Activated naive CD4-positive, alpha-beta T cell treated with anti-CD3 and anti-CD28 coated beads, Interleukin-2, amount 50 U/mL, for 16 hours (primary cell): ENCODE data around the gene CHRNA3.
A peak's percentile ranks its signal among the peaks of the same experiment; 100 is the strongest.
"Not testable (repeated sequence)": the region's sequence is repeated elsewhere in the genome, so short reads cannot be mapped to it uniquely, and the experiment has no call there.

Source experiments
- DNase-seq: peaks from one replicate; pipeline ENCODE4 v3.0.0-alpha.2; 2020

The CHRNA3 gene

DNA sequence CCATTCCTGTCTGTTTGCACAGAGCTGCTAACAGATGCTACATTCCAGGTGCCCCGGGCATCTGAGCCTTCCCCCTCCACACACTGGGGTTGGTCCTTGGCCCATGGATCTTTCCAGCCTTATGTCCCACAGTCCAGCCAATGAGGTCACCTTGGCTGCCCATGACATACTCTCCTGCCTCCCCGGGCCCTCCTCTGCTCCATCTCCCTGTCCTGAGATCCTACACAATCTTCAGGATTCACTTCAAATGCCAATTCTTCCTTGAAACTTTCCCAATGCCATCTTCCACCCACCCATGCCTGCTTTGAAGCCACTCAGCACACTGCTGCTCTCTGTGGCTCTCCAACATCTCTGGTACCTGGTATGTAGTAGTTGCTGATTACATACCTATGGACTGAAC lies 4.3 kb downstream of the CHRNA3 start:
- DNase-seq: no peak

DNA sequence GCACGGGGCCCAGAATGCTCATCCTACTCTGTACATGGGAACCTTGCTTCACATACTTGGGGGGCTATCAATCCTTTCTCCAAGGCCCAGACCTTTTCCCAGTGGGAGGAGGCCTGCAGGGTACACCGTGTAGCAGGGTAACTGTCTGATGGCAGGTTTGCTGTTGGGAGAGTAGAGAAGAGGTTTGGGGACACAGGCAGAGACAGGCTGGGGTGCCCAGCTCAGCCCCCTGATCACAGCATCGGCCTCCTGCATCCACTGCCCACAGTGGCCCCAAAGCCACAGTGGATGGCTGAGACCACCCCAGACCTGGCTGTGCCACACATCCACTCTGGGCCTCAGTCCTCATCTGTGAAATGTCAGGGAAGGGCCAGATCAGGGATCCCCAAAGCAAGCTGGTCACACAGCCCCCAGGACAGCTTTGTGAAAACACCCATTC lies 5.6 kb downstream of the CHRNA3 start:
- no peak for DNase-seq

DNA sequence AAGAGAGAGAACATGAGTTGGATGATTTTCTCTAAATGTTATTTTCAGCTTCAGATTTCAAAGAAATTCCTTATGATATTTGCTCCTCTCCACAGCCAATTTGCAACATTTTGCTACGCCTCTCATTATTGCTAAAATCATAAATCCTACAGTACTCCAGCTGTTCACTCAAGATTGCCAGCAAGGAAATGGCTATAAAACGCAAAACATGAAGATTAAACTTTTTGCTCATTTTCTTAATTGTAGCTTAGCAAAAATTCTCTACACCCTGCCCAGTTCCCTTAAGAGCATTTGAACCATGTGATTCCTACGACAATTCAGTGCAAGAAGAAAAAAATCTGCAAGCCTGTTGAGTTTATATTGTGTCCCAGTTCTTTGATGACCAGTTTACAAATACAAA lies 6.8 kb downstream of the CHRNA3 start:
- DNase-seq: no peak

DNA sequence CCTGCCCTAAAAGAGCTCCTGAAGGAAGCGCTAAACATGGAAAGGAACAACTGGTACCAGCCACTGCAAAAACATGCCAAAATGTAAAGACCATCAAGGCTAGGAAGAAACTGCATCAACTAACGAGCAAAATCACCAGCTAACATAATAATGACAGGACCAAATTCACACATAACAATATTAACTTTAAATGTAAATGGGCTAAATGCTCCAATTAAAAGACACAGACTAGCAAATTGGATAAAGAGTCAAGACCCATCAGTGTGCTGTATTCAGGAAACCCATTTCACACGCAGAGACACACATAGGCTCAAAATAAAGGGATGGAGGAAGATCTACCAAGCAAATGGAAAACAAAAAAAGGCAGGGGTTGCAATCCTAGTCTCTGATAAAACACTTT lies 11.2 kb downstream of the CHRNA3 start:
- DNase-seq: not testable (repeated sequence)

DNA sequence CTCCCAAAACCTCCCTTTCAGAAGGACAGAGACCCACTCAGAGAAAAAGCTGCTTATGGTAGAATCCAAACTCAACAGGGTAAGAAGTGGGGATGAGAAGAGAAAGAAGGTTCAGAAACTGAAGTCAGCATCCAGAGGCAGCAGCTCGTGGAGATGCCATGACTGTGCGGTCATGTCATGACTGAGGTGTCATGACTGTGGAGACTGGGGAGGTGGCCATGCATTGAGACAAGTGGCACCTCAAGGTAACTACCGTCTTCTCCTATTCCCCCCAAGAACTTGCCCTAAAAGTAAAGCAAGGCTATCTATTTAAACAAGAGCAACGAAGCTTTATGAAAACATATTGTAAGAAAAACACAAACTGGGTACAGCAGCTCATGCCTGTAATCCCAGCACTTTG lies 15.1 kb downstream of the CHRNA3 start:
- DNase-seq: no peak

DNA sequence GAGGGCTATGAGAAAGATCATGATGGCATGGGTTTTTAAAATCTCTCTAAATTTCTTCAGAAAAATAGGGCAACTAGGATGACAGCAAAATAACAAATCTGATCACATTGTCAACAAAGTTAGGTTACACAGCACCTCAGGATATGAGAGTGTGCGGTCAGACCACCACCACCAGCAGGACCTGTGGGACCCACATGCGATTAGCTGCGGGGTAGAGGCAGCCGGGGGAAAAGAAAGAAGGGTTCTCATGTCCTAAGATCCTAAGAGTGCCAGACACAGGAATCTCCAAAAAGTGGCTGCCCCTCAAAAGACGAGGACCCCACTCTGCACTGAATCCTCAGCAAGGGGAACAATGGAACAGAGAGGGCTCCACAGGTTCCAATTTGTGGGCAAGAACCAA lies 15.6 kb downstream of the CHRNA3 start:
- DNase-seq: no peak

DNA sequence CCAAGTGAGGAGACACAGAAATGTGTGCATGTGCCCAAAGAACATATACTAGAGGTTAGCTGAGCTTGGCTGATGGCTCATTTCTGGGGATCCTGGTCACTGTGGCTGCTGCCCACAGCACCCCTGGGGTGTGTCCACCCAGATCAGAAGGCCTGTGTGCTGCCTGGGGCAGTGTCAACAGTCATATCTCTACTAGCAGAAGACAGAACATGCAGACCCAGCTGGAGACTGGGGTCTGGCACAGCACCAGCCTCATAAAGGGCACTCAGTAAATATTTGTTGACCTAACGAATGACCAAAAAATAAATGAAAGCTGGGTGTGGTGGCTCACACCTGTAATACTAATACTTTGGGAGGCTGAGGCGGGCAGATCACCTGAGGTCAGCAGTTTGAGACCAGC lies 16.4 kb downstream of the CHRNA3 start:
- no peak for DNase-seq

DNA sequence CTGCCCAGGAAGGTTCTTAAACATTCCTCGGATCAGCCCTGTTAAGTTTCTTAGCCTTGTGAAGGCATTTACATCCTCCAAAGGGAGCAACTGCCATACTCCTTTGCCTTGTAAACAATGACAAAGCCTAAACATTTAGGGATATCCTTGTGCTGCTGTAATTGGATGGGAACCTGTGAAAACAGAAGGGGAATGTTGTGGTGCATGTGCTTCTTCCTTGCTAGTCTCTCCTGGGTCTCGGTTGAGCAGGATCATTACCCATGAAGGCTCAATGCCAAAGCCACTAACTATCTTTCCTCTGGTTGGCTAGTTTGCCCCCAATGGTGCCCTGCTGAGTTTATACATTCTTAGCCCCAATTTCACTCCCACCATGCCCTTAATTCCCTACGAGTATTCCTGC lies 17.3 kb downstream of the CHRNA3 start:
- DNase-seq: no peak

DNA sequence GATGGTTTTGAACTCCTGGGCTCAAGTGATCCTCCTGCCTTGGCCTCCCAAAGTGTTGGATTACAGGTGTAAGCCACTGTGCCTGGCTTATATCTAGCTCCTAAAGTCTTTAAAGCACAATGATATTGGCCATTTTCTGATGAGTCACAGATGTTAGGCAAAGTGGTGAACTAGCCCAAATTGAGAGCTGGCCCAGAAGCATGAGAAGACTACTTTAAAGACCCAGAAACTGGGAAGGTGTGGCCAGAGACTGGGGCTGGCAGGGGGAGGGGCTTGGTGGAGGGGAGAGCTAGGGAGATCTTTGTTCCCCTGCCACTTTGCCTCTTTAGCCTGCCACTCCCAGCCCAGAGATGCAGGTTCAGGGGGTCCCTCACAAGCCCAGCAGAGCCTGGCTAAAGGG lies 21.6 kb downstream of the CHRNA3 start:
- no peak for DNase-seq

DNA sequence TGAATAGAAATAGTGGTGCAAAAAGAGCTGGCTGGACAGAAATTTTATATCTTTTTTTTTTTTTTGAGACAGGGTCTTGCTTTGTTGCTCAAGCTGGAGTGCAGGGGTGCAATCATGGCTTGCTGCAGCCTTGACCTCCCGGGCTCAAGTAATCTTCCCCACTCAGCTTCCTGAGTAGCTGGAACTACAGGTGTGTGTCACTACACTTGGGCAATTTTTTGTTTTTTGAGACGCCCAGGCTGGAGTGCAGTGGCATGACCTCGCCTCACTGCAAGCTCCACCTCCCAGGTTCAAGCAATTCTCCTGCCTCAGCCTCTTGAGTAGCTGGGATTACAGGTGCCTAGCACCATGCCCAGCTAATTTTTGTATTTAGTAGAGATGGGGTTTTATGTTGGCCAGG lies 22.4 kb downstream of the CHRNA3 start:
- no peak for DNase-seq

DNA sequence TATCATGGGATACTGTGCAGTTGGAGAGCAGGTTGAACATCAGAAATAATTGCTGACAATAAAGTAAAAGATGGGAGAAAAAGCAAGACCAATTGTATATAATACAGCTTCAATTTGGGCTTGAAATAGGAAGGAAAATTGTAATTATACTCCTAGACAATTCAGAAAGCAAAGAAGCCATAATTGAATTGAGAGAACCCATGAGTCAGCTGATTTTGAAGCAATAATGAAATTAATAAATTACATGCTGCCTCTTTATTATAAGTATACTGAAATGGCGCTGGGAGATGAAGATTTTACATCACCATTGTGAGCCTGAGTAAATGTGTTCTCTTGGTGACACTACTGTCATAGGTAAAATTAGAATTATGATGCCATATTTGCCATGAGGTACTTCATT lies 23.2 kb downstream of the CHRNA3 start:
- no peak for DNase-seq

DNA sequence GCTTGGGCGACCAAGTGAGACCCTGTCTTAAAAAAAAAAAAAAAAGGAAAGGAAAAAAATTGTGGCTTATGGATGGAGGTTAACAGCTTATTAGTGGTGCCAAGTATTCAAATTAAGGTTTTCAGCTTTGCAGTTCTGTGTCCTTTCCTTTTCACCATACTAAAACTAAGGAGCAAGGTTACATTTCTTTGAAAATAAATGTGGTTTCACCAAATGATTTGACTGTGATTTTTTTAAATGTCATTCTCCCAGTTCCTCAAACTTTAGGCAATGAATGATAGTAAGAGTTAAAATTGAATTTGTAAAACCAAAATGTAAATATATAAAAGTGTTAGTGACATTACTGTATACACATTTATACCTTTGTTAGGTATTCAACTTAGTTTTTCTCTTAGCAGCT lies 45.9 kb downstream of the CHRNA3 start:
- no peak for DNase-seq

DNA sequence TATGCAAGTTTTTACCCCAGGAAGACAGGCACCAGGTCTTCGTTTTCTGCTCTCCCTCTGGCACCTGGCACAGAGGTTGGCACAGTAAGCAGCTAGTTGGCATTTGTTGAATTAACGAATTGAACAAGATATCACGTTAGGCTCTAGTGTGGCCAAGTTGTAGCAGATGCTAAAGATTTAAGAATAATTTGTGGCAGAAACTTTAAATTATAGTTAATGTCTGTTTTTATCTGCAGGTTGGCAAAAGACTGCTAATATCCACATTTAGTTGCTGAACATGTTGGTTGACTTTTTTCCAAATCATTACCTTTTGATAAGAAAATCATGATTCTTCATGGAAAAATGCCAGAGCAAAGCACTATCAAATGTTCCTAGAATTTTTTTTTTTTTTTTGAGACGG lies 47.4 kb downstream of the CHRNA3 start:
- no peak for DNase-seq

DNA sequence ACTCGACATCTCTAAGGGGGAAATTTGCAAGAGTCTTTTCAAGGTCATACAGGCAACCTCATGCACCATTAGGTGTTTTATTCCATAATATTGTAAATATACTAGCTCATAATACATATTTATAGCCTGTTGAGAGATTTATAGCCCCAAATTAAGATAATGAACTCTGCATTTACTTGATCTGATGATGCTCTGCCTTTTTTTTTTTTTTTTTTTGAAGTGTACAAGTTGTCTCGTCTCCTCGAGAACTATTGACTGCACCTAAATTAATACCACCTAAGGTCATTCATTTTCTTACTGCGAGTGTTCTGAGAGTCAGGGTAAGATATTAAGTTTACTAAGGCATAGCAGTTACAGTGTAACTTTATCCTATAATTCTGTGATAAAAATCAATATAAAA lies 49.4 kb downstream of the CHRNA3 start:
- no peak for DNase-seq

DNA sequence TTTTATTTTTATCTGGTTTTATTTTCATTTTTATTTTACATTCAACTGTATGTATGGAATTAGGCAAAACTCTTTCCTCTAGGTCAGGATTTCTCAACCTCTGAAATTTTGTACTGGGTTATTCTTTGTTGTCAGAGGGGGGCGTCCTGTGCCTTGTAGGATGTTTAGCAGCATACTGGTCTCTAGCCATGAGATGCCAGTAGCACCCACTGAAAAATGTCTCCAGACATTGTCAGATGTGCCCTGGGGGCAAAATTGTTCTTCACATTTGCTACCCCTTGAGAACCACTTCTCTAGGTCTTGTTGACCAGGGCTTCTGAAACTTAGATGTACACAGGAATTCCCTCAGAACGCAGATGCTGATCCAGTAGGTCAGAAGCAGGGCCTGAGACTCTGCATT lies 50.1 kb downstream of the CHRNA3 start:
- DNase-seq: no peak

DNA sequence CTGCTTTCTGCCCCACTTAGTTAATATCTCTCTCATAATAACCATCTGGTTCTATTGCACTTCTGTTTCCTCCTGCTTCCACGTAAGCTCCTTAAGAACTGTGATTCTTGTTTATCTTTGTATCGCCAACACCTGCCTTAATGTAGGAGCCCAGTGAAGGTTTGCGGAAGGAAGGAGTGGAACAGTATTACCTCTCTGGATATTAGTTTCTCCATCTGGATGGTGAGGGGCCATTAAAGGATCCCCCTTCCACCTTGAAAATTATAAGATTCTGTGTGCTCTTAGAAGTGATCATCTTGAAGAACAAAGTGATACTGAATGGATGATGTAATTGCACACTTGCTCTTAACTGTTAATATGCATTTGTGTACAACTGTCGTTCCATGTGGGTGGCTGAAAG lies 53.3 kb downstream of the CHRNA3 start:
- DNase-seq: no peak

DNA sequence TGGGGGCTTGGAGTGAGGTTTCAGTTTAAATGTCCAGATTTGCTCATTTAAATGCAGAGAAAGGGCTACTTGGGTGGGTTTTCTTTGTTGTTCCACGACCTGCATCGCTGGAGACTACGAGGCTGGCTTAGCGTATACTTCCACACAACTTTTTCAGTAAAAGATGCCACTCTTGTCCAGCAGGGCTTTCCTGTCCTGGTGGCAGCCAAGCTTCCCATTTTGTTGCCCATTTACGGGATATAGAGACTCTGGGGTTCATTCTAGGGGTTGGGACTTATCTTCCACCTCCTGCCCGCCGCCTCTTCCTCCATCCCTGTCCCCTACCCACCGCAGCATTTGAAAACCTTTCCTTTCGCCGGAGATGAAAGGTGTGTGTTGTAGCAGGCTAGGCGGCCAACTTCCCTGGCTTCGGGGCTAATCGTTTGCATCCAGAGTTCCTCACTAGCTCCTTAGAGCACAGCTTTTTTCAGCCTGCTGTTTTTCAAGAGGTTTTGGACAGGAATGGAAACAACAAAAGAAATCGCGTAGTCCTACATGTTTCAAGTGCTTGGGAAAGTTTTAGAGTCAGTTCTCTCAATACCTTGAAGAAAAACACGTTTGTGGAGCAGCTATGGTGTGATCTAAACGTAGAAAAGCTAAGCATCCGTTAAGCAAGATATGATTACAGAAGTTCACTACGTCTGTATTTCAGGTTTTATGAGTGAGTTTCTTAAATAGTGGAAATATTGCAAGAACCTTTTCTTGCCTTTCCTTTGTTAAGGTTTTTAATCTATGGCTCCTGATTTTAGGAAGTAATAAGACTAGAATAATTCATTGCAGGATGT lies 54.6 kb downstream of the CHRNA3 start:
- no peak for DNase-seq

DNA sequence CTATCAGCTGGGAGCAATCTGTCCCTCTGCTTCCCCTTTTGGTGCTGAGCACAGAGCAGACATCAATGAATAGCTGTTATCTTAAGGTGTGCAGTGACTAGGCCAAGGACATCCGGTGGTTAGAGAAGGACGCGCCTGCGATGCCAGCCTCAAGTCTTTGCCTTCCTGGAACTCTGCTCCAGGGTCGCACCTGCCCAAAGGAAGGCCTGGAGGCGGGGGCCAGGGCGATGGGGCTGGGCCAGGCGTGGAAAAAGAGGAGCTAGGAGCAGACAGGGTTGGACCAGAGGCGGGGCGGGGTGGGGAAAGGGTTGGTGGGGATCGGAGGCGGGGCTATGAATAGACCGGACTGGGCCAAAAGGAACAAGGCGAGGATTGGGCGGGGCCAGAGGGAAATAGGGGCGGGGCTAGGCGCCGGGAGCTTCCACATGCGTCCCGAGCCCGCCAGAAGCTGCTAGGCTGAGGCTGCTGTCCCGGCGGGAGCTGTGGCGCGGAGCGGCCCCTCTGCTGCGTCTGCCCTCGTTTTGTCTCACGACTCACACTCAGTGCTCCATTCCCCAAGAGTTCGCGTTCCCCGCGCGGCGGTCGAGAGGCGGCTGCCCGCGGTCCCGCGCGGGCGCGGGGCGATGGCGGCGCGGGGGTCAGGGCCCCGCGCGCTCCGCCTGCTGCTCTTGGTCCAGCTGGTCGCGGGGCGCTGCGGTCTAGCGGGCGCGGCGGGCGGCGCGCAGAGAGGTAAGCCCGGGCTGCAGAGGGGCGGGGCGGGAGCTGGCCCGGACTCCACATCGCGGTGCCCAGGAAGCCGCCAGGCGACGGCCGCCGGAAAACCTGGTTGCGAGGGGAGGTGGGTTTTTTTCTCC lies 55.5 kb downstream of the CHRNA3 start, which contains the start of gene CHRNA5:
Gene CHRNA5, plus strand, starts transcription at position 424 of the 854 bp plus-strand sequence. Its CDS starts 200 bp downstream, at position 624.
- peak; percentile 52 for DNase-seq

DNA sequence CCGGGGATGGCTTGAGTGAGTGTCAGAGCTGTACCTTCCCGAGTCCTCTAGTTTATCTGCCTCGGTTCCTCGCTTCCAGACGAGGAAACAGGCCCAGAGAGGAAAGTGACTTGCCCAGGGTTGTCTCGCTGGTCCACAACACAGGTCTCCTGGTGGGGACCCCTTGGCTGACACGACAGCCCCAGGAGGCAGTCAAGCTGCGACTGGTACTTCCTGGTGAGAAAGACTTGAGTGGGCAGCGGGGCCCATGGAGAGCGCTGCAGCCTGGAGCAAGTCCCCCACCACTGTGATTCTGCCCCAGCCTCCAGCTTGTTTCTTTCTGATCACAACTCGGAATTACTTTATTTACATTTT lies 56.1 kb downstream of the CHRNA3 start:
- no peak for DNase-seq

DNA sequence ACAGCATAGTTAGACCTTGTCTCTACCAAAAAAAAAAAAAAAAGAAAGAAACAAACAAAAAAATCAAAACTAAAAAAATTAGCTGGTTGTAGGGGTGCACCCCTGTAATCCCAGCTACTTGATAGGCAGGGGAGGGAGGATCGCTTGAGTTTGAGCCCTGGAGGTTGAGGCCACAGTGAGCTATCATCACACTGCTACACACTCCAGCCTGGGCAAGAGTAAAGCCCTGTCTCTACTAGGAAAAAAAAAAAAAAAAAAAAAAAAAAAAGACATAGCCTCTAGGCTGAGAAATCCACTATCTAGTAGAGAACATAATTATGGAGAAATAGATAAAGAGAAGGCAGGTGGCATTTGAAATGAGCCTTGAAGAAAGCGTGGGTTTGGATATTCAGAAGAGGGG lies 57.7 kb downstream of the CHRNA3 start:
- no peak for DNase-seq

DNA sequence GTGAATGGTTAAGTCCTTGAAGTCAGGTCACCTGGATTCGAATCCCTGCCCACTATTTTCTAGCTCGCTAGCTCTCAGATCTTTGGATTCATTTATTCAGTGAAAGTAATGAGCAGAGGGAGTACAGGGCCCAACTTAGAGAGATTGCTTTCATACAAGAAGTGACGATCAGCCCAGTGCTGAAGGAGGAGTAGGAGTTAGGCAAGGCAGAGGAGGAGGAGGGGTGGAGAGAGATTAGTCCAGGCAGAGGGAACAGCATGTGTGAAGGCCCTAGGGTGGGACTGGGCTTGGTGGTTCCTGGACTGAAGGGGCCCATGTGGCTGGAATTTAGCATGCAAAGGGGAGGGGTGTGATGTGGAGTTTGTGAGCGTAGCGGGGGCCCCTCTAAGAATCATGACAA lies 59.3 kb downstream of the CHRNA3 start:
- DNase-seq: no peak

DNA sequence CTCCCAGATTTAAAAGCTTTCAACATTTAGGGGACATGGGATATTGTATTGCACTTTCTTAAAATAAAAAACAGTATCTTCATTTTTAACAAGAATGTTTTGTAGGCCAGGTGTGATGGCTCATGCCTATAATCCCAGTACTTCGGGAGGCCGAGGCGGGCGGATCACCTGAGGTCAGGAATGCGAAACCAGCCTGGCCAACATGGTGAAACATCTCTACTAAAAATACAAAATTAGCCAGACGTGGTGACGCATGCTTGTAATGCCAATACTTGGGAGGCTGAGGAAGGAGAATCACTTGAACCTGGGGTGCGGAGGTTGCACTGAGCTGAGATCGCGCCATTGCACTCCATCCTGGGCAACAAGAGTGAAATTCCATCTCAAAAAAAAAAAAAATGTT lies 60.6 kb downstream of the CHRNA3 start:
- DNase-seq: not testable (repeated sequence)

DNA sequence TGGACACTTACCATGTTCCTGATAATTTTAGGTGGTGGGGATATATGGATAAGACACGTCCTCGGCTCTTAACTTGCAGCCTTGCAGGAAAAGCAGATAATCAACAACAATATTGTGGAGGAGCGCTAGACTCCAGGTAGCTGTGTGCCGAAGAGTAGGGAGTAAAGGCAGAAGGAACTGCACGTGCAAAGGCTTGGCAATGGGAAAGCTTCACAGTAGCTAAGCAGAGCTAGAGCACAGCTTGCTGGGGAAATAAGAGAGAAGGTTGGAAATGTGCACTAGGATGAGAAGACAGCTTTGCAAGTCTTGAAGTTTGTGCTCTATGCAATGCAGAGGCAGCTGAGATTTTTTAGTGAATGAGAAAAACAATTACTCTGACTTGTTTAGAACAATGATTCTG lies 68.2 kb downstream of the CHRNA3 start:
- DNase-seq: no peak

DNA sequence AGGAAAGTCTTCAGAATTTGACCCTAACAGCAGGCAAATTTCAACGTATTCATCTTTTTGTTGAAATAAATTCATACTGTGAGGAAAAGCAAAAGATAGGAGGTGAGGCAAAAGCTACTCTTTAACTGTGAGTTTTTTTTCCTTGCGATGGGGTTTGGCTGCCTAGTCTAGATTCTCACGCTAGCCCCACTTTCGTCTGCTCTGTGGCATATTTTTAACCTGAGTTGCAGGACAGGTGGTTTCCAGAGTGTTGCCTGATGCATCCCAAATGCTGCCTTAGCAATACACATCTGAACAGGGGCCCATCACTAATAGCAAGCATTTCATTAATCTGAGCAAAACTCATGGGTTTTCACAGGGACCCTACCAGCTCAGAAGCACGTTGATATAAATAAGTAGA lies 68.9 kb downstream of the CHRNA3 start:
- no peak for DNase-seq
